ENCODE measurements around the gene NXPE3.
A peak's percentile ranks its signal among the peaks of the same experiment; 100 is the strongest.

NXPE3 gene

GRCh38 chr3:101833446-101833974 lies 54.5 kb downstream of the NXPE3 start:
- H3K79me2 ChIP-seq (ENCODE audit: insufficient read depth, low read length), result peaks cover 87% of the 10 kb centered on the region
- H3K4me2 ChIP-seq (ENCODE audit: low read depth, low read length, poor library complexity, severe bottlenecking), result peak overlapping the region; percentile 67
- no peak overlapping the region for H2AFZ ChIP-seq (ENCODE audit: low read length)
- no peaks in the 10 kb centered on the region for H3K27me3 ChIP-seq (ENCODE audit: insufficient read depth, low read length, poor library complexity, severe bottlenecking)
- H3K4me1 ChIP-seq (ENCODE audit: insufficient read depth, low read length, poor library complexity, severe bottlenecking), result peaks cover 77% of the 10 kb centered on the region
- H3K9me3 ChIP-seq (ENCODE audit: insufficient read depth, low read depth, low read length), result no peaks in the 10 kb centered on the region
- no peak for TF ChIP-seq EZH2phosphoT487 (IDR thresholded peaks at IDR 0.05; ENCODE audit: borderline replicate concordance)
- TF ChIP-seq, protein P1, sequence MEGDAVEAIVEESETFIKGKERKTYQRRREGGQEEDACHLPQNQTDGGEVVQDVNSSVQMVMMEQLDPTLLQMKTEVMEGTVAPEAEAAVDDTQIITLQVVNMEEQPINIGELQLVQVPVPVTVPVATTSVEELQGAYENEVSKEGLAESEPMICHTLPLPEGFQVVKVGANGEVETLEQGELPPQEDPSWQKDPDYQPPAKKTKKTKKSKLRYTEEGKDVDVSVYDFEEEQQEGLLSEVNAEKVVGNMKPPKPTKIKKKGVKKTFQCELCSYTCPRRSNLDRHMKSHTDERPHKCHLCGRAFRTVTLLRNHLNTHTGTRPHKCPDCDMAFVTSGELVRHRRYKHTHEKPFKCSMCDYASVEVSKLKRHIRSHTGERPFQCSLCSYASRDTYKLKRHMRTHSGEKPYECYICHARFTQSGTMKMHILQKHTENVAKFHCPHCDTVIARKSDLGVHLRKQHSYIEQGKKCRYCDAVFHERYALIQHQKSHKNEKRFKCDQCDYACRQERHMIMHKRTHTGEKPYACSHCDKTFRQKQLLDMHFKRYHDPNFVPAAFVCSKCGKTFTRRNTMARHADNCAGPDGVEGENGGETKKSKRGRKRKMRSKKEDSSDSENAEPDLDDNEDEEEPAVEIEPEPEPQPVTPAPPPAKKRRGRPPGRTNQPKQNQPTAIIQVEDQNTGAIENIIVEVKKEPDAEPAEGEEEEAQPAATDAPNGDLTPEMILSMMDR (conservative IDR thresholded peaks at IDR 0.05; ENCODE audit: low read length), result no peak
- no peaks in the 10 kb centered on the region for H3K9me2 ChIP-seq (replicated peaks; ENCODE audit: low read depth, low read length)
- no peaks in the 10 kb centered on the region for H4K20me1 ChIP-seq (ENCODE audit: insufficient read depth, low read length, poor library complexity, severe bottlenecking)
- H3K4me3 ChIP-seq (ENCODE audit: low read length, poor library complexity, severe bottlenecking), result peak overlapping the region; percentile 50
- H3F3A ChIP-seq (ENCODE audit: low read depth), result no peaks in the 10 kb centered on the region
- H3K36me3 ChIP-seq (ENCODE audit: insufficient read depth, low read length), result no peaks in the 10 kb centered on the region
- peak overlapping the region; percentile 51 for H3K9ac ChIP-seq (ENCODE audit: low read depth, low read length, poor library complexity, severe bottlenecking)

- peak overlapping the region; percentile 48 for H3K4me2 ChIP-seq (ENCODE audit: low read depth, low read length, poor library complexity, severe bottlenecking)
Measured at GRCh38 chr3:101835676-101836075, 56.7 kb downstream of the NXPE3 start.

GRCh38 chr3:101836160-101836559 lies 57.1 kb downstream of the NXPE3 start:
- no peaks in the 10 kb centered on the region for H3K9me3 ChIP-seq (ENCODE audit: insufficient read depth, low read depth, low read length)
- no peaks in the 10 kb centered on the region for H3K27me3 ChIP-seq (ENCODE audit: insufficient read depth, low read length, poor library complexity, severe bottlenecking)
- H3F3A ChIP-seq (ENCODE audit: low read depth), result no peaks in the 10 kb centered on the region
- no peaks in the 10 kb centered on the region for H4K20me1 ChIP-seq (ENCODE audit: insufficient read depth, low read length, poor library complexity, severe bottlenecking)
- H3K79me2 ChIP-seq (ENCODE audit: insufficient read depth, low read length), result peaks cover 81% of the 10 kb centered on the region
- H3K4me1 ChIP-seq (ENCODE audit: insufficient read depth, low read length, poor library complexity, severe bottlenecking), result peaks cover 77% of the 10 kb centered on the region
- TF ChIP-seq EZH2phosphoT487 (IDR thresholded peaks at IDR 0.05; ENCODE audit: borderline replicate concordance), result no peak
- TF ChIP-seq, protein P1 (conservative IDR thresholded peaks at IDR 0.05; ENCODE audit: low read length), result no peak
- no peaks in the 10 kb centered on the region for H3K9me2 ChIP-seq (replicated peaks; ENCODE audit: low read depth, low read length)
- H3K4me2 ChIP-seq (ENCODE audit: low read depth, low read length, poor library complexity, severe bottlenecking), result peak overlapping the region; percentile 48
- peak overlapping the region; percentile 9 for H3K9ac ChIP-seq (ENCODE audit: low read depth, low read length, poor library complexity, severe bottlenecking)
- H3K36me3 ChIP-seq (ENCODE audit: insufficient read depth, low read length), result no peaks in the 10 kb centered on the region
- H2AFZ ChIP-seq (ENCODE audit: low read length), result no peak overlapping the region
- H3K4me3 ChIP-seq (ENCODE audit: low read length, poor library complexity, severe bottlenecking), result peak overlapping the region; percentile 15

More at GRCh38 chr3:101835676-101836075, 56.7 kb downstream of the NXPE3 start:
- Histone ChIP-seq H3K36me3 (ENCODE audit: insufficient read depth, low read length) (no peaks in the 10 kb centered on the region), H3K27me3 (ENCODE audit: insufficient read depth, low read length, poor library complexity, severe bottlenecking) (no peaks in the 10 kb centered on the region), H3K4me3 (ENCODE audit: low read length, poor library complexity, severe bottlenecking) (peak overlapping the region; percentile 15), H3K4me1 (ENCODE audit: insufficient read depth, low read length, poor library complexity, severe bottlenecking) (peaks cover 78% of the 10 kb centered on the region), H3K9ac (ENCODE audit: low read depth, low read length, poor library complexity, severe bottlenecking) (peak overlapping the region; percentile 9), H4K20me1 (ENCODE audit: insufficient read depth, low read length, poor library complexity, severe bottlenecking) (no peaks in the 10 kb centered on the region), H3F3A (ENCODE audit: low read depth) (no peaks in the 10 kb centered on the region), H3K9me2 (replicated peaks; ENCODE audit: low read depth, low read length) (no peaks in the 10 kb centered on the region), H3K9me3 (ENCODE audit: insufficient read depth, low read depth, low read length) (no peaks in the 10 kb centered on the region), H3K79me2 (ENCODE audit: insufficient read depth, low read length) (peaks cover 81% of the 10 kb centered on the region), H2AFZ (ENCODE audit: low read length) (no peak overlapping the region)
- no peak for TF ChIP-seq EZH2phosphoT487 (IDR thresholded peaks at IDR 0.05; ENCODE audit: borderline replicate concordance)
- TF ChIP-seq, protein P1 (conservative IDR thresholded peaks at IDR 0.05; ENCODE audit: low read length), result no peak

All from Loucy (cell line).